Stimulated activated CD4-positive, alpha-beta T cell treated with anti-CD3 and anti-CD28 coated beads, TNF-alpha, amount 100 ng/mL, for 24 hours (primary cell): ENCODE measurements around the gene TRIO.

Experiments used
- DNase-seq, 3 experiments: peaks; one replicate each; pipeline ENCODE4 v3.0.0-alpha.2; 2020; ENCODE audit warnings: low read depth in 3 of 3

TRIO gene

GRCh38 chr5:14457476-14457875, 314.3 kb downstream of the TRIO start:
- DNase-seq, result no peak

GRCh38 chr5:14458414-14458813, 315.3 kb downstream of the TRIO start:
- no peak for DNase-seq

GRCh38 chr5:14460844-14461398, 317.8 kb downstream of the TRIO start:
- no peak for DNase-seq

- no peak for DNase-seq
Observed at GRCh38 chr5:14462681-14463080, 319.5 kb downstream of the TRIO start.

GRCh38 chr5:14463629-14464028, 320.5 kb downstream of the TRIO start:
- DNase-seq, result no peak

- DNase-seq, result no peak
Observed at GRCh38 chr5:14464096-14464495, 321.0 kb downstream of the TRIO start.

GRCh38 chr5:14464671-14465070, 321.5 kb downstream of the TRIO start:
- no peak for DNase-seq

- DNase-seq, result no peak
Observed at GRCh38 chr5:14465116-14465515, 322.0 kb downstream of the TRIO start.

- DNase-seq, result no peak
Observed at GRCh38 chr5:14465776-14466175, 322.6 kb downstream of the TRIO start.

GRCh38 chr5:14467251-14467650, 324.1 kb downstream of the TRIO start:
- DNase-seq, result no peak

- DNase-seq, result no peak
Observed at GRCh38 chr5:14467886-14468285, 324.7 kb downstream of the TRIO start.

GRCh38 chr5:14469551-14470377, 326.6 kb downstream of the TRIO start:
- no peak for DNase-seq

GRCh38 chr5:14471507-14471906, 328.4 kb downstream of the TRIO start:
- no peak for DNase-seq

GRCh38 chr5:14472986-14473567, 329.9 kb downstream of the TRIO start:
- no peak for DNase-seq

- no peak for DNase-seq
Observed at GRCh38 chr5:14475045-14475444, 331.9 kb downstream of the TRIO start.

GRCh38 chr5:14476786-14477435, 333.8 kb downstream of the TRIO start:
- no peak for DNase-seq

- DNase-seq, result no peak
Observed at GRCh38 chr5:14479143-14479696, 336.1 kb downstream of the TRIO start.

- no peak for DNase-seq
Observed at GRCh38 chr5:14481349-14481748, 338.2 kb downstream of the TRIO start.

- DNase-seq, result no peak
Observed at GRCh38 chr5:14482085-14482484, 338.9 kb downstream of the TRIO start.

- DNase-seq, result no peak
Observed at GRCh38 chr5:14483504-14484157, 340.5 kb downstream of the TRIO start.

- no peak for DNase-seq
Observed at GRCh38 chr5:14486486-14486885, 343.3 kb downstream of the TRIO start.
